ENCODE measurements around the gene SCARF1. TPM values are rescaled to one million over a fixed set of nuclear protein-coding genes. Genes with fewer than 3 reads are reported as not detected.
A peak's percentile ranks its signal among the peaks of the same experiment; 100 is the strongest.

Gene SCARF1
- total RNA-seq, 1 experiment from 2014 or later = 4.9 TPM

DNA sequence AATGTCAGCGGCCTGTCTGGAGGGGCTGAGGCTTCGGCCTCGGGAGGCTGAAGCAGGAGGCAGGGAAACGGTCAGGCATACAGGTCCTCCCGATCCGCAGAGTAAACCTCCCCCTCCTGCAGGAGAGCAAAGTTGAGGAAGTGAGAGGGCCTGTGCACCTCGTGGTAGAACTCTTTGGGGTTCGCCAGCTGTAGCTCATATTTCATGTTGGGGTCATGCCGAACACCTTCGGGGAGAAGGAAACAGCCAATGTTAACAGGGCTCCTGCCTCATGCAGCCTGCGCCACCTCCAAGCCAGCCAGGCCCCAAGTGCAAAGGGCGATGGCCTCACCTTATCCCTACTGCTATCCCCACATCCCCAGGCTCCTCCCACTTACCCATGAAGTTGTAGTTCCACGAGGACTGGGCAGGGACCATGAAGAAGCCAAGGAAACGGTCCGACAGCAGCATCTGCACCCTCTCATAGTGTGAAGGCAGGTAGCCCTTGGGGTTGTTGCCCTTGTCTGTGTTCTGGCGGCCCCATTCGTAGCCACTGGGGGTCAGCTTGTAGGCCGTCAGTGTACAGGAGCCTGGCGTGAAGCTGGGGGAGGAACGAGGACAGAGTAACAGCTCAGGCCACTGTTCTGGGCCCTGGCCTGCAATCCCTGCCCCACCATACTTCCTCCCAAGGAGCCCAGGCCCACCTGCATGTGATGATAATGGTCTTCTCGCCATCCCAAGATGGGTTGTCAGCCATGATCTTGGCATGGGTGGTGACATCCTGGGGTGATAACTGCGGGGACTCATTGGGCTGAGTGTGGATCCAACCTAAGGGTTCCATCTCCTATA is 5.4 kb upstream of the SCARF1 start:
- ChIA-PET POLR2A (no interaction called here), CTCF (interaction anchor here (2.5 to 7.2 kb wide), 4 partner anchors 18 to 76 kb away, joined by 11 to 133 read pairs (median 41); partner anchors contain the start of gene PRPF8)
- Mint-ChIP-seq H3K27me3 (ENCODE audit: low read depth) (no peaks in the 10 kb centered on the region; the same call in 1 of the 2 replicates), H3K27ac (no peak overlapping the region), H3K4me3 (peak overlapping the region; percentile 8; the same call in 1 of the 2 replicates), H3K36me3 (peaks cover 49% of the 10 kb centered on the region), H3K9me3 (no peaks in the 10 kb centered on the region), H3K4me1 (peaks cover 12% of the 10 kb centered on the region)
- DNase-seq (ENCODE audit: low spot score) = no peak
- no peak for ATAC-seq
- TF ChIP-seq, protein P1, sequence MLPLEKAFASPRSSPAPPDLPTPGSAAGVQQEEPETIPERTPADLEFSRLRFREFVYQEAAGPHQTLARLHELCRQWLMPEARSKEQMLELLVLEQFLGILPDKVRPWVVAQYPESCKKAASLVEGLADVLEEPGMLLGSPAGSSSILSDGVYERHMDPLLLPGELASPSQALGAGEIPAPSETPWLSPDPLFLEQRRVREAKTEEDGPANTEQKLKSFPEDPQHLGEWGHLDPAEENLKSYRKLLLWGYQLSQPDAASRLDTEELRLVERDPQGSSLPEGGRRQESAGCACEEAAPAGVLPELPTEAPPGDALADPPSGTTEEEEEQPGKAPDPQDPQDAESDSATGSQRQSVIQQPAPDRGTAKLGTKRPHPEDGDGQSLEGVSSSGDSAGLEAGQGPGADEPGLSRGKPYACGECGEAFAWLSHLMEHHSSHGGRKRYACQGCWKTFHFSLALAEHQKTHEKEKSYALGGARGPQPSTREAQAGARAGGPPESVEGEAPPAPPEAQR (CRISPR knock-in tag; IDR thresholded peaks at IDR 0.05) = no peak
- TF ChIP-seq ZNF423 (CRISPR knock-in tag; IDR thresholded peaks at IDR 0.05) (no peak), HMGA2 (CRISPR knock-in tag; IDR thresholded peaks at IDR 0.05) (no peak), FOXK1 (CRISPR knock-in tag; IDR thresholded peaks at IDR 0.05) (no peak), KAT7 (CRISPR knock-in tag; IDR thresholded peaks at IDR 0.05; ENCODE audit: borderline replicate concordance) (no peak), ZNF219 (CRISPR knock-in tag; IDR thresholded peaks at IDR 0.05; ENCODE audit: borderline replicate concordance) (no peak), TCF7 (CRISPR knock-in tag; IDR thresholded peaks at IDR 0.05; ENCODE audit: low read depth) (no peak), ZNF416 (CRISPR knock-in tag; IDR thresholded peaks at IDR 0.05) (no peak), TEAD1 (CRISPR knock-in tag; IDR thresholded peaks at IDR 0.05) (no peak), ZNF671 (CRISPR knock-in tag; IDR thresholded peaks at IDR 0.05) (no peak), NR3C1 (CRISPR knock-in tag; conservative IDR thresholded peaks at IDR 0.05; ENCODE audit: low read depth) (no peak), NR1H2 (CRISPR knock-in tag; IDR thresholded peaks at IDR 0.05) (no peak)
- TF ChIP-seq, protein P2, sequence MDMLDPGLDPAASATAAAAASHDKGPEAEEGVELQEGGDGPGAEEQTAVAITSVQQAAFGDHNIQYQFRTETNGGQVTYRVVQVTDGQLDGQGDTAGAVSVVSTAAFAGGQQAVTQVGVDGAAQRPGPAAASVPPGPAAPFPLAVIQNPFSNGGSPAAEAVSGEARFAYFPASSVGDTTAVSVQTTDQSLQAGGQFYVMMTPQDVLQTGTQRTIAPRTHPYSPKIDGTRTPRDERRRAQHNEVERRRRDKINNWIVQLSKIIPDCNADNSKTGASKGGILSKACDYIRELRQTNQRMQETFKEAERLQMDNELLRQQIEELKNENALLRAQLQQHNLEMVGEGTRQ (CRISPR knock-in tag; IDR thresholded peaks at IDR 0.05) = no peak
- TF ChIP-seq, protein P3, sequence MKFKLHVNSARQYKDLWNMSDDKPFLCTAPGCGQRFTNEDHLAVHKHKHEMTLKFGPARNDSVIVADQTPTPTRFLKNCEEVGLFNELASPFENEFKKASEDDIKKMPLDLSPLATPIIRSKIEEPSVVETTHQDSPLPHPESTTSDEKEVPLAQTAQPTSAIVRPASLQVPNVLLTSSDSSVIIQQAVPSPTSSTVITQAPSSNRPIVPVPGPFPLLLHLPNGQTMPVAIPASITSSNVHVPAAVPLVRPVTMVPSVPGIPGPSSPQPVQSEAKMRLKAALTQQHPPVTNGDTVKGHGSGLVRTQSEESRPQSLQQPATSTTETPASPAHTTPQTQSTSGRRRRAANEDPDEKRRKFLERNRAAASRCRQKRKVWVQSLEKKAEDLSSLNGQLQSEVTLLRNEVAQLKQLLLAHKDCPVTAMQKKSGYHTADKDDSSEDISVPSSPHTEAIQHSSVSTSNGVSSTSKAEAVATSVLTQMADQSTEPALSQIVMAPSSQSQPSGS (CRISPR knock-in tag; IDR thresholded peaks at IDR 0.05; ENCODE audit: borderline replicate concordance, low read depth) = no peak
- TF ChIP-seq, protein P4, sequence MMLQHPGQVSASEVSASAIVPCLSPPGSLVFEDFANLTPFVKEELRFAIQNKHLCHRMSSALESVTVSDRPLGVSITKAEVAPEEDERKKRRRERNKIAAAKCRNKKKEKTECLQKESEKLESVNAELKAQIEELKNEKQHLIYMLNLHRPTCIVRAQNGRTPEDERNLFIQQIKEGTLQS (CRISPR knock-in tag; conservative IDR thresholded peaks at IDR 0.05) = no peak
- TF ChIP-seq, protein P5, sequence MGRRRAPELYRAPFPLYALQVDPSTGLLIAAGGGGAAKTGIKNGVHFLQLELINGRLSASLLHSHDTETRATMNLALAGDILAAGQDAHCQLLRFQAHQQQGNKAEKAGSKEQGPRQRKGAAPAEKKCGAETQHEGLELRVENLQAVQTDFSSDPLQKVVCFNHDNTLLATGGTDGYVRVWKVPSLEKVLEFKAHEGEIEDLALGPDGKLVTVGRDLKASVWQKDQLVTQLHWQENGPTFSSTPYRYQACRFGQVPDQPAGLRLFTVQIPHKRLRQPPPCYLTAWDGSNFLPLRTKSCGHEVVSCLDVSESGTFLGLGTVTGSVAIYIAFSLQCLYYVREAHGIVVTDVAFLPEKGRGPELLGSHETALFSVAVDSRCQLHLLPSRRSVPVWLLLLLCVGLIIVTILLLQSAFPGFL (CRISPR knock-in tag; IDR thresholded peaks at IDR 0.05; ENCODE audit: borderline replicate concordance) = no peak
- TF ChIP-seq, protein P6, sequence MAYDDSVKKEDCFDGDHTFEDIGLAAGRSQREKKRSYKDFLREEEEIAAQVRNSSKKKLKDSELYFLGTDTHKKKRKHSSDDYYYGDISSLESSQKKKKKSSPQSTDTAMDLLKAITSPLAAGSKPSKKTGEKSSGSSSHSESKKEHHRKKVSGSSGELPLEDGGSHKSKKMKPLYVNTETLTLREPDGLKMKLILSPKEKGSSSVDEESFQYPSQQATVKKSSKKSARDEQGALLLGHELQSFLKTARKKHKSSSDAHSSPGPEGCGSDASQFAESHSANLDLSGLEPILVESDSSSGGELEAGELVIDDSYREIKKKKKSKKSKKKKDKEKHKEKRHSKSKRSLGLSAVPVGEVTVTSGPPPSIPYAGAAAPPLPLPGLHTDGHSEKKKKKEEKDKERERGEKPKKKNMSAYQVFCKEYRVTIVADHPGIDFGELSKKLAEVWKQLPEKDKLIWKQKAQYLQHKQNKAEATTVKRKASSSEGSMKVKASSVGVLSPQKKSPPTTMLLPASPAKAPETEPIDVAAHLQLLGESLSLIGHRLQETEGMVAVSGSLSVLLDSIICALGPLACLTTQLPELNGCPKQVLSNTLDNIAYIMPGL (CRISPR knock-in tag; IDR thresholded peaks at IDR 0.05) = no peak
- TF ChIP-seq, protein P7, sequence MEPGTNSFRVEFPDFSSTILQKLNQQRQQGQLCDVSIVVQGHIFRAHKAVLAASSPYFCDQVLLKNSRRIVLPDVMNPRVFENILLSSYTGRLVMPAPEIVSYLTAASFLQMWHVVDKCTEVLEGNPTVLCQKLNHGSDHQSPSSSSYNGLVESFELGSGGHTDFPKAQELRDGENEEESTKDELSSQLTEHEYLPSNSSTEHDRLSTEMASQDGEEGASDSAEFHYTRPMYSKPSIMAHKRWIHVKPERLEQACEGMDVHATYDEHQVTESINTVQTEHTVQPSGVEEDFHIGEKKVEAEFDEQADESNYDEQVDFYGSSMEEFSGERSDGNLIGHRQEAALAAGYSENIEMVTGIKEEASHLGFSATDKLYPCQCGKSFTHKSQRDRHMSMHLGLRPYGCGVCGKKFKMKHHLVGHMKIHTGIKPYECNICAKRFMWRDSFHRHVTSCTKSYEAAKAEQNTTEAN (CRISPR knock-in tag; IDR thresholded peaks at IDR 0.05) = no peak
